Parathyroid adenoma (tissue), 2 donors: ENCODE data around the gene MPPED1.

Experiments
- H2AFZ ChIP-seq: fragments of 300-600 bp; sonication (generic); one replicate; pipeline ENCODE4 v1.7.0; 2017; ENCODE audit warnings: antibody characterized with exemption, mild to moderate bottlenecking
- H3K27ac ChIP-seq: fragments of 300-600 bp; sonication (generic); one replicate; pipeline ENCODE4 v1.7.0; 2017
- H3K27me3 ChIP-seq: fragments of 300-600 bp; sonication (generic); one replicate; pipeline ENCODE4 v1.7.0; 2017; ENCODE audit warnings: low read length; ENCODE audit not compliant: control insufficient read depth, insufficient read depth
- H3K36me3 ChIP-seq: fragments of 300-600 bp; sonication (generic); one replicate; pipeline ENCODE4 v1.7.0; 2017; ENCODE audit warnings: low read length; ENCODE audit not compliant: control insufficient read depth, insufficient read depth
- H3K4me1 ChIP-seq: fragments of 300-600 bp; sonication (generic); one replicate; pipeline ENCODE4 v1.7.0; 2017; ENCODE audit warnings: control low read depth
- H3K4me2 ChIP-seq: fragments of 300-600 bp; sonication (generic); one replicate; pipeline ENCODE4 v1.7.0; 2017; ENCODE audit warnings: low read length
- H3K4me3 ChIP-seq: fragments of 300-600 bp; sonication (generic); one replicate; pipeline ENCODE4 v1.7.0; 2017; ENCODE audit warnings: low read depth, low read length
- H3K79me2 ChIP-seq: fragments of 300-600 bp; sonication (generic); one replicate; pipeline ENCODE4 v1.7.0; 2017; ENCODE audit warnings: control low read depth
- H3K9ac ChIP-seq: fragments of 300-600 bp; sonication (generic); one replicate; pipeline ENCODE4 v1.7.0; 2017; ENCODE audit warnings: mild to moderate bottlenecking
- H3K9me3 ChIP-seq: fragments of 300-600 bp; sonication (generic); one replicate; pipeline ENCODE4 v1.7.0; 2017; ENCODE audit warnings: low read length; ENCODE audit not compliant: control insufficient read depth
- TF ChIP-seq, protein P1 (sequence below): fragments of 300-600 bp; sonication (generic); IDR thresholded peaks from one replicate; pipeline ENCODE4 v1.7.0; 2017; ENCODE audit warnings: antibody characterized with exemption, mild to moderate bottlenecking
- donor health status: primary hyperparathyroidism.

The MPPED1 gene

DNA sequence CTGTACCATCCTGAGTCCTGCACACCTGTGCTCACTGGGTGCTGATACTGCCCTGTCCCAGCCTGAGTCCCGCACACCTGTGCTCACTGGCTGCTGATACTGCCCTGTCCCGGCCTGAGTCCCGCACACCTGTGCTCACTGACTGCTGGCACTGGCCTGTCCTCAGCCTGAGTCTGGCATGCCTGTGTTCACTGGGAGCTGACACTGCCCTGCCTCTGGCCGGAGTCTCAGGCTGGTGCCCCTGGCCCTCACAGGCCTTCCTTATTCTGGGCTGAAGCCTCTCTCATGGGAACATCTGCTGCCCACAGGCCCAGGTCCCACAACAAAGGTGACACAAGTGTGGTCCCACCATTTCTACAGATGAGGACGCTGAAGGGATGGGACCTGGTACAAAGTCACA lies 115.1 kb downstream of the MPPED1 start:
- no peak overlapping the region for H2AFZ ChIP-seq
- no peaks in the 10 kb centered on the region for H3K36me3 ChIP-seq
- H3K4me1 ChIP-seq: no peaks in the 10 kb centered on the region
- H3K27me3 ChIP-seq: no peaks in the 10 kb centered on the region
- no peak overlapping the region for H3K9ac ChIP-seq
- H3K9me3 ChIP-seq: no peaks in the 10 kb centered on the region
- no peak overlapping the region for H3K4me2 ChIP-seq
- no peak overlapping the region for H3K4me3 ChIP-seq
- TF ChIP-seq, protein P1, sequence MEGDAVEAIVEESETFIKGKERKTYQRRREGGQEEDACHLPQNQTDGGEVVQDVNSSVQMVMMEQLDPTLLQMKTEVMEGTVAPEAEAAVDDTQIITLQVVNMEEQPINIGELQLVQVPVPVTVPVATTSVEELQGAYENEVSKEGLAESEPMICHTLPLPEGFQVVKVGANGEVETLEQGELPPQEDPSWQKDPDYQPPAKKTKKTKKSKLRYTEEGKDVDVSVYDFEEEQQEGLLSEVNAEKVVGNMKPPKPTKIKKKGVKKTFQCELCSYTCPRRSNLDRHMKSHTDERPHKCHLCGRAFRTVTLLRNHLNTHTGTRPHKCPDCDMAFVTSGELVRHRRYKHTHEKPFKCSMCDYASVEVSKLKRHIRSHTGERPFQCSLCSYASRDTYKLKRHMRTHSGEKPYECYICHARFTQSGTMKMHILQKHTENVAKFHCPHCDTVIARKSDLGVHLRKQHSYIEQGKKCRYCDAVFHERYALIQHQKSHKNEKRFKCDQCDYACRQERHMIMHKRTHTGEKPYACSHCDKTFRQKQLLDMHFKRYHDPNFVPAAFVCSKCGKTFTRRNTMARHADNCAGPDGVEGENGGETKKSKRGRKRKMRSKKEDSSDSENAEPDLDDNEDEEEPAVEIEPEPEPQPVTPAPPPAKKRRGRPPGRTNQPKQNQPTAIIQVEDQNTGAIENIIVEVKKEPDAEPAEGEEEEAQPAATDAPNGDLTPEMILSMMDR: no peak
- H3K79me2 ChIP-seq: no peaks in the 10 kb centered on the region
- H3K27ac ChIP-seq: no peak overlapping the region

DNA sequence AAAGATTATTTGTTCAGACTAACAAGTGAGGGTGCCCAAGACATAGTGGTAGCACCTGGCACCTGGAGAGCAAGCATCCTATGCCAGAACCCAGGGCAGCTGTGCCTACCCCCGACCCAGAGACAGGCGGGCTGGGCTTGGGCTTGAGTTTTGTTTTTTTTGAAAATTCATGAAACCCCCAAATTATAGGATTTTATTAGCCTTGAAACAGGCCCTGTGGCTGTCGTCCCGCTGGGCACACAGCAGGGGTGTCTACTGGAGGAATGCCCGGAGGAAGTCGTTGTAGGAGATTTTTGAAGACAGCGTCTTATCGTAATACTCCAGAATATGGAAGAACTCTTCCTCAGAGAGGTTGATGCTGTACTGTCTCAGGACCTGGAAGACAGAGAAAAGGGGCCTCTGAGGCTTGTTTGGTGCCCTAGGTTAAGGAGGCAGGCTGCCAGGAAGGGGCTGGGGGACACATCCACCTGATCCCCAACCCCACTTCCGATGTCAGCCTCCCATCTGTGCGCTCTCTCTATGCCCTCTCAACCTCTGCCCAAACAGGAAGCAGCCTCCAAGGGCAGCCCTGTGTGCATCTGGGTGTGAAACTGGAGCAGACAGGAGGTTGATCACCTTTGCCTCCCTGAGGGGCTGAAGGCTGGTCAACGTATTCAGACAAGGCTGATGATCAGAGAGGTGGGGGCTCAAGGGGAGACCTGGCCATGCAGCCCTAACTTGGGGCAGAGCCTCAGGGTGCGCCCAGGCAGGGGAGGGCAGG lies 117.0 kb downstream of the MPPED1 start:
- H3K9ac ChIP-seq: no peak overlapping the region
- H3K36me3 ChIP-seq: no peaks in the 10 kb centered on the region
- no peaks in the 10 kb centered on the region for H3K9me3 ChIP-seq
- no peaks in the 10 kb centered on the region for H3K79me2 ChIP-seq
- H3K4me3 ChIP-seq: no peak overlapping the region
- no peak overlapping the region for H3K27ac ChIP-seq
- no peak overlapping the region for H3K4me2 ChIP-seq
- no peaks in the 10 kb centered on the region for H3K27me3 ChIP-seq
- no peak overlapping the region for H2AFZ ChIP-seq
- H3K4me1 ChIP-seq: no peaks in the 10 kb centered on the region
- TF ChIP-seq, protein P1: no peak

DNA sequence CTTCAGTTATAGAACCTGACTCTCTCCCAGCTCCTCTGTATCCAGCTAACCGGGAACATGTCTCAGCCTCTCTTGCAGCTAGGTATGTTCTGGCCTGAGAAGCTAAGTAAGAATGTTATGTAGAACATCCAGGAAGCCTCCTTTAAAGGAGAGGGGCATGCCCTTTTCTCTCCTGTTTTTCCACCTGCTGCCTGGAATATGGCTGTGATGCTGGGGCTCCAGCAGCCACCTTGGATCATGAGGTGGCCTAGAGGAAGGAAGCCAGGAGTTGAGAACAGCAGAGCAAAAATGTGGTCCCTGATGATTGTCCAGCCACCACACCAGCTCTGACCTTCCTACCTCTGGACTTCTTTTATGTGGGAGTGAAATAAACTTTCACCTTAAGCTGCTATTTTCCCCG lies 117.6 kb downstream of the MPPED1 start:
- Histone ChIP-seq H3K27ac (no peak overlapping the region), H3K27me3 (no peaks in the 10 kb centered on the region), H2AFZ (no peak overlapping the region), H3K79me2 (no peaks in the 10 kb centered on the region), H3K36me3 (no peaks in the 10 kb centered on the region), H3K4me2 (no peak overlapping the region), H3K9ac (no peak overlapping the region), H3K4me3 (no peak overlapping the region), H3K9me3 (no peaks in the 10 kb centered on the region), H3K4me1 (no peaks in the 10 kb centered on the region)
- TF ChIP-seq, protein P1: no peak

DNA sequence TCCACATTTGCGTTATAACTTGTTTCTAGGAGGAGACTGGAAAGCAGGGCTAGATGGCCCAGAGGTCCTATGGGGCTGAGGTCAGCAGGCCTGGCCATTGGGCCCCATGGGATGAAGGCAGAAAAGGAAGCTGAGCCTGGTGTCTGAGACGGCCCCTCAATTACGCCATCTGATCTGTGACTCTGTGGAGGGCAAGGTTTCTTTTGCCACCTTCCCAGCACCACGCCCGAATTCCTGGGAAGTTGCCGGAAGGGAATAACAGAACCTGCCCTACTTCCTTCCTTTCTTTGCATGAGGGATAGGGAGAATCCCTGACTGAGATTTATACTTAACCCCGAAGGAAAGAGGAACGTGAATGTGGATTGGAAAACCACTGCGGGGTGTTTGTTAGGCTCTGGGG lies 118.1 kb downstream of the MPPED1 start:
- Histone ChIP-seq H3K9me3 (no peaks in the 10 kb centered on the region), H3K36me3 (no peaks in the 10 kb centered on the region), H2AFZ (no peak overlapping the region), H3K9ac (no peak overlapping the region), H3K27ac (no peak overlapping the region), H3K79me2 (no peaks in the 10 kb centered on the region), H3K4me3 (no peak overlapping the region), H3K4me2 (no peak overlapping the region), H3K27me3 (no peaks in the 10 kb centered on the region), H3K4me1 (no peaks in the 10 kb centered on the region)
- TF ChIP-seq, protein P1: no peak
